Right atrium auricular region (tissue), 2 donors: ENCODE measurements around the gene KRT72. TPM values are rescaled to one million over a fixed set of nuclear protein-coding genes. Genes with fewer than 3 reads are reported as not detected.

Source experiments
- DNase-seq: peaks from one replicate; pipeline ENCODE4 v3.0.0-alpha.2; 2019; ENCODE audit warnings: low spot score
- H3K27ac ChIP-seq, 2 donors: fragments of 200-600 bp; sonication (generic); 1 replicate in 1 of 2; 2 replicates in 1 of 2; pipeline ENCODE4 v1.5.1; 2016 to 2019
- H3K27me3 ChIP-seq, 2 donors: fragments of 200-600 bp; sonication (generic); one replicate each; pipeline versions ENCODE4 v1.5.1 to v1.6.0; 2017 to 2019
- H3K36me3 ChIP-seq: fragments of 200-600 bp; sonication (generic); one replicate; pipeline ENCODE4 v1.5.1; 2016
- H3K4me1 ChIP-seq, 2 donors: fragments of 200-600 bp; sonication (generic); one replicate each; pipeline versions ENCODE4 v1.5.1 to v1.6.0; 2017 to 2019
- H3K4me3 ChIP-seq, 2 donors: fragments of 200-600 bp; sonication (generic); 1 replicate in 1 of 2; 2 replicates in 1 of 2; pipeline ENCODE4 v1.5.1; 2017 to 2019; ENCODE audit warnings: mild to moderate bottlenecking in 1 of 2, moderate library complexity in 1 of 2
- H3K9me3 ChIP-seq, 2 donors: fragments of 200-600 bp; sonication (generic); one replicate each; pipeline ENCODE4 v1.5.1; 2019
- CTCF ChIP-seq, 2 donors: fragments of 200-600 bp; sonication (generic); IDR thresholded peaks; one replicate each; pipeline ENCODE4 v1.5.1; 2019; ENCODE audit warnings: antibody characterized with exemption in 2 of 2
- total RNA-seq, 2 donors: library from RNA; depleted of rRNA; stranded (reverse); fragments of >200 nt; gene quantifications; one replicate each; pipeline ENCODE4 v1.1.0, GENCODE V29; 2016

KRT72 gene
- total RNA-seq, 2 donors from 2014 or later, result not detected

GRCh38 chr12:52633383-52633782 is 32.1 kb upstream of the KRT72 start:
- peak; percentile 13 for DNase-seq
- no peak for TF ChIP-seq CTCF (IDR thresholded peaks at IDR 0.05)
- Histone ChIP-seq H3K9me3 (no peaks in the 10 kb centered on the region), H3K4me3 (no peak overlapping the region), H3K27ac (no peak overlapping the region), H3K27me3 (no peaks in the 10 kb centered on the region), H3K36me3 (no peaks in the 10 kb centered on the region), H3K4me1 (no peaks in the 10 kb centered on the region)

- Histone ChIP-seq H3K4me1 (no peaks in the 10 kb centered on the region), H3K4me3 (no peak overlapping the region), H3K27ac (no peak overlapping the region), H3K9me3 (no peaks in the 10 kb centered on the region), H3K27me3 (no peaks in the 10 kb centered on the region), H3K36me3 (no peaks in the 10 kb centered on the region)
- DNase-seq, result peak; percentile 42
- no peak for TF ChIP-seq CTCF (IDR thresholded peaks at IDR 0.05)
Observed at GRCh38 chr12:52632656-52633055, 31.4 kb upstream of the KRT72 start.

- Histone ChIP-seq H3K4me3 (no peak overlapping the region), H3K27ac (no peak overlapping the region), H3K36me3 (no peaks in the 10 kb centered on the region), H3K27me3 (no peaks in the 10 kb centered on the region), H3K9me3 (no peaks in the 10 kb centered on the region), H3K4me1 (no peaks in the 10 kb centered on the region)
- DNase-seq, result peak; percentile 32
- TF ChIP-seq CTCF (IDR thresholded peaks at IDR 0.05), result no peak
Observed at GRCh38 chr12:52631676-52632459, 30.6 kb upstream of the KRT72 start.

GRCh38 chr12:52631264-52631663 is 30.0 kb upstream of the KRT72 start:
- Histone ChIP-seq H3K4me1 (no peaks in the 10 kb centered on the region), H3K27ac (no peak overlapping the region), H3K4me3 (no peak overlapping the region), H3K27me3 (no peaks in the 10 kb centered on the region), H3K36me3 (no peaks in the 10 kb centered on the region), H3K9me3 (no peaks in the 10 kb centered on the region)
- TF ChIP-seq CTCF (IDR thresholded peaks at IDR 0.05), result no peak
- peak; percentile 28 for DNase-seq

- TF ChIP-seq CTCF (IDR thresholded peaks at IDR 0.05), result no peak
- no peaks in the 10 kb centered on the region for H3K9me3 ChIP-seq
- H3K27me3 ChIP-seq, result no peaks in the 10 kb centered on the region
- H3K36me3 ChIP-seq, result no peaks in the 10 kb centered on the region
- H3K4me3 ChIP-seq, result no peak overlapping the region
- H3K27ac ChIP-seq, result no peak overlapping the region
- H3K4me1 ChIP-seq, result no peaks in the 10 kb centered on the region
- DNase-seq, result no peak
Observed at GRCh38 chr12:52630599-52631200, 29.4 kb upstream of the KRT72 start.
